Endothelial cell of umbilical vein (primary cell): ENCODE data around the gene IFI27L2. TPM values are rescaled to one million over a fixed set of nuclear protein-coding genes. Genes with fewer than 3 reads are reported as not detected.

Source experiments
- BruUV-seq: library from RNA; stranded (reverse); fragments of 400-500 nt; replicated peaks from 2 replicates; lab custom pipeline; 2021; lab: Mats Ljungman, UMichigan
- CTCF ChIA-PET: fragments of 300-600, 350-600 bp; sonication (Branson Sonifier 250); formaldehyde crosslinking; loops from one replicate; lab custom pipeline; 2021; ENCODE audit warnings: antibody characterized with exemption, inconsistent platforms; lab: Charles Lee
- POLR2A ChIA-PET: fragments of 300-600, 350-600 bp; sonication (Branson Sonifier 250); formaldehyde crosslinking; loops from one replicate; lab custom pipeline; 2021; ENCODE audit warnings: antibody characterized with exemption, inconsistent platforms; lab: Charles Lee
- DNase-seq: peaks from one replicate; pipeline ENCODE4 v3.0.0-alpha.2; 2011; ENCODE audit warnings: low read depth, low spot score
- FAIRE-seq: peaks from 2 replicates; lab custom pipeline; 2011; peaks lifted over from hg19 to GRCh38; lab: Jason Lieb, UNC
- H2AFZ ChIP-seq: 2 replicates; pipeline ENCODE4 v1.6.0; 2012; ENCODE audit warnings: low read depth, low read length, control low read depth, inconsistent platforms
- H3K27ac ChIP-seq: 2 replicates; pipeline ENCODE4 v1.5.1; 2011; ENCODE audit warnings: low read depth, mild to moderate bottlenecking, control low read depth, low read length, moderate library complexity; ENCODE audit not compliant: insufficient read depth
- H3K27me3 ChIP-seq, 2 experiments: 2 replicates each; pipeline versions ENCODE4 v1.6.0 to v1.6.1; 2011; ENCODE audit warnings: low read length in 2 of 2, mixed read lengths in 1 of 2; ENCODE audit not compliant: control insufficient read depth in 2 of 2, insufficient read depth in 2 of 2
- H3K36me3 ChIP-seq, 2 experiments: 2 replicates in 1 of 2; 3 replicates in 1 of 2; pipeline ENCODE4 v1.5.1; 2011; ENCODE audit warnings: low read length in 2 of 2, mild to moderate bottlenecking in 1 of 2, moderate library complexity in 1 of 2; ENCODE audit not compliant: control insufficient read depth in 2 of 2, insufficient read depth in 2 of 2; ENCODE audit errors: extremely low read depth in 1 of 2
- H3K4me1 ChIP-seq: 3 replicates; pipeline ENCODE4 v1.5.1; 2011; ENCODE audit warnings: mild to moderate bottlenecking, low read length; ENCODE audit not compliant: control insufficient read depth, insufficient read depth; ENCODE audit errors: extremely low read depth
- H3K4me2 ChIP-seq: 2 replicates; pipeline ENCODE4 v1.6.1; 2011; ENCODE audit warnings: low read length, control low read depth, mixed read lengths; ENCODE audit not compliant: insufficient read depth
- H3K4me3 ChIP-seq, 3 experiments: fragments of 200-600 bp in 1 of 3; sonication (generic), shearing (Covaris generic) in 1 of 3; replicated peaks in 1 of 3; 2 replicates each; pipeline ENCODE4 v1.5.1; 2011 to 2016; ENCODE audit warnings: control low read depth in 3 of 3, low read length in 3 of 3, mild to moderate bottlenecking in 2 of 3, inconsistent platforms in 1 of 3, low read depth in 1 of 3, moderate library complexity in 1 of 3; ENCODE audit not compliant: insufficient read depth in 1 of 3
- H3K79me2 ChIP-seq: 2 replicates; pipeline ENCODE4 v1.6.0; 2012; ENCODE audit warnings: low read length, inconsistent platforms; ENCODE audit not compliant: control insufficient read depth, insufficient read depth
- H3K9ac ChIP-seq: replicated peaks from 2 replicates; pipeline ENCODE3; 2011; ENCODE audit warnings: low read length, control low read depth; ENCODE audit not compliant: insufficient read depth; ENCODE audit errors: extremely low read depth
- H3K9me1 ChIP-seq: replicated peaks from 3 replicates; pipeline ENCODE4 v1.6.0; 2011; ENCODE audit warnings: mild to moderate bottlenecking, low read length; ENCODE audit not compliant: control insufficient read depth, insufficient read depth; ENCODE audit errors: extremely low read depth
- H3K9me3 ChIP-seq: replicated peaks from 2 replicates; pipeline ENCODE4 v1.5.1; 2012; ENCODE audit warnings: low read length, inconsistent platforms; ENCODE audit not compliant: control insufficient read depth, insufficient read depth
- H4K20me1 ChIP-seq: replicated peaks from 2 replicates; pipeline ENCODE3; 2011; ENCODE audit warnings: mild to moderate bottlenecking, low read length; ENCODE audit not compliant: control insufficient read depth, insufficient read depth; ENCODE audit errors: extremely low read depth
- EZH2 ChIP-seq: IDR thresholded peaks from 2 replicates; pipeline ENCODE4 v1.6.1; 2012; ENCODE audit warnings: borderline replicate concordance, low read depth, mild to moderate bottlenecking, moderate library complexity, low read length, inconsistent platforms; ENCODE audit not compliant: severe bottlenecking
- FOS ChIP-seq: IDR thresholded peaks from 2 replicates; pipeline ENCODE4 v1.6.1; 2011; ENCODE audit warnings: mild to moderate bottlenecking, low read length, moderate library complexity, borderline replicate concordance; ENCODE audit not compliant: insufficient read depth
- GATA2 ChIP-seq: IDR thresholded peaks from 2 replicates; pipeline ENCODE4 v1.7.0; 2011; ENCODE audit warnings: low read depth, mild to moderate bottlenecking, moderate library complexity, mixed read lengths, low read length; ENCODE audit not compliant: insufficient read length, insufficient read depth
- JUN ChIP-seq: IDR thresholded peaks from 2 replicates; pipeline ENCODE4 v1.6.1; 2011; ENCODE audit warnings: borderline replicate concordance, low read depth; ENCODE audit not compliant: insufficient read length, insufficient read depth
- MYC ChIP-seq: IDR thresholded peaks from one replicate; pipeline ENCODE4 v1.6.1; 2011; ENCODE audit warnings: mild to moderate bottlenecking, low read depth, low read length
- POLR2A ChIP-seq: IDR thresholded peaks from 2 replicates; pipeline ENCODE4 v1.6.1; 2012; ENCODE audit warnings: low read depth, mild to moderate bottlenecking, control low read depth, low read length
- POLR2AphosphoS5 ChIP-seq: IDR thresholded peaks from 2 replicates; pipeline ENCODE4 v1.6.1; 2012; ENCODE audit warnings: low read depth, mild to moderate bottlenecking, control low read depth, low read length, moderate library complexity; ENCODE audit not compliant: insufficient read depth
- dilution Hi-C: fragments of 300-500 bp; cut with MboI; formaldehyde crosslinking; loops from one replicate; pipeline ENCODE4 v1.15.0; 2019; ENCODE audit warnings: low sequenced_read_pairs; ENCODE audit not compliant: extremely low pct_ligation_motif_present
- intact Hi-C: fragments of 100-400 bp; cut with micrococcal nuclease; formaldehyde crosslinking; loops from one replicate; pipeline ENCODE4 v1.10.0; 2022
- polyA plus RNA-seq, 4 experiments: library from polyadenylated mRNA; depleted of rRNA in 3 of 4; stranded (reverse) in 3 of 4; unstranded in 1 of 4; fragments of >200 nt; gene quantifications; 2 replicates each; pipeline versions ENCODE4 v1.2.1 to v1.2.3, GENCODE V29; 2011 to 2012; ENCODE audit warnings: missing spikeins in 1 of 4
- total RNA-seq: library from RNA; stranded (reverse); gene quantifications from 2 replicates; pipeline ENCODE4 v1.2.3, GENCODE V29; 2021
- TF ChIP-seq, protein P1 (sequence below), 2 donors: IDR thresholded peaks; 1 replicate in 1 of 2; 2 replicates in 1 of 2; pipeline ENCODE4 v1.5.1; 2011; ENCODE audit warnings: low read length in 2 of 2, mild to moderate bottlenecking in 2 of 2, moderate library complexity in 2 of 2, control low read depth in 1 of 2, inconsistent platforms in 1 of 2, low read depth in 1 of 2; ENCODE audit not compliant: insufficient read depth in 1 of 2; ENCODE audit errors: extremely low read depth in 1 of 2
- TF ChIP-seq, protein P2 (sequence below): IDR thresholded peaks from 2 replicates; pipeline ENCODE4 v1.6.1; 2011; ENCODE audit not compliant: insufficient read depth, insufficient read length

The IFI27L2 gene
- total and polyA plus RNA-seq, 2 donors (not counting 3 experiments of a cell fraction or from before 2014, with no cell fraction given), result 28.7 to 82.9 TPM

DNA sequence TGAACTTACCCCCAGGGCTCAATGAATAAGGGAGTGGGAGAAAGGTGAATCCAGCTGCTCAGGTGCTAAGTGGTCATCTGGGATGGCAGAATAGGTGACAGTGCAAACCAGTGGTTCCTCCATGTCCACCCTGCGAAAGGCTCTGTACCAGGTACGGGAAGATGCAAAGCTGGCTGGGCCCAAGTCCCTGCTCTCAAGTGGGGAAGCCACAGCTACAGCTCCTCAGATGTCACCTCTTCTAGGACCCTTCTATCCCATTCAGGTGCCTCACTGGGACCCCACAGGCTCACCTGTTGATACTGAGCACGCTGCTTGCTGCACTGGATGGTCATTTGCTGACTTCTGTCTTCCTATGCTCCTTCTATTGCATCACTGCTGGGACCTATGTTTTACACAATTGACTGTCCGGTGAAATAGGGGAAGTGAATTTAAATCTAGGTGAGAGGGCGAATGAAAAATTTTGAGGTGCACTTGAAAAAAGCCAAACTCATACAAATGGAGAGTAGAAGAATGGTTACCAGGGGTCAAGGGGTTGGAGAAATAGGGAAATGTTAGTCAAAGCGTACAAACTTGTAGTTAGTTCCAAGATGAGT, 24.4 kb upstream of the IFI27L2 start:
- Histone ChIP-seq H3K4me1 (no peaks in the 10 kb centered on the region), H3K36me3 (no peaks in the 10 kb centered on the region), H3K9ac (no peak overlapping the region), H3K9me3 (no peaks in the 10 kb centered on the region), H3K4me3 (no peak overlapping the region), H3K27me3 (no peaks in the 10 kb centered on the region), H3K4me2 (no peak overlapping the region), H3K27ac (no peak overlapping the region), H2AFZ (no peak overlapping the region), H3K9me1 (no peaks in the 10 kb centered on the region), H3K79me2 (no peaks in the 10 kb centered on the region), H4K20me1 (no peaks in the 10 kb centered on the region)
- TF ChIP-seq, protein P1, sequence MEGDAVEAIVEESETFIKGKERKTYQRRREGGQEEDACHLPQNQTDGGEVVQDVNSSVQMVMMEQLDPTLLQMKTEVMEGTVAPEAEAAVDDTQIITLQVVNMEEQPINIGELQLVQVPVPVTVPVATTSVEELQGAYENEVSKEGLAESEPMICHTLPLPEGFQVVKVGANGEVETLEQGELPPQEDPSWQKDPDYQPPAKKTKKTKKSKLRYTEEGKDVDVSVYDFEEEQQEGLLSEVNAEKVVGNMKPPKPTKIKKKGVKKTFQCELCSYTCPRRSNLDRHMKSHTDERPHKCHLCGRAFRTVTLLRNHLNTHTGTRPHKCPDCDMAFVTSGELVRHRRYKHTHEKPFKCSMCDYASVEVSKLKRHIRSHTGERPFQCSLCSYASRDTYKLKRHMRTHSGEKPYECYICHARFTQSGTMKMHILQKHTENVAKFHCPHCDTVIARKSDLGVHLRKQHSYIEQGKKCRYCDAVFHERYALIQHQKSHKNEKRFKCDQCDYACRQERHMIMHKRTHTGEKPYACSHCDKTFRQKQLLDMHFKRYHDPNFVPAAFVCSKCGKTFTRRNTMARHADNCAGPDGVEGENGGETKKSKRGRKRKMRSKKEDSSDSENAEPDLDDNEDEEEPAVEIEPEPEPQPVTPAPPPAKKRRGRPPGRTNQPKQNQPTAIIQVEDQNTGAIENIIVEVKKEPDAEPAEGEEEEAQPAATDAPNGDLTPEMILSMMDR (IDR thresholded peaks at IDR 0.05; ENCODE audit: extremely low read depth in 1 of 2, insufficient read depth in 1 of 2, low read depth in 1 of 2, low read length in 2 of 2), result no peak
- TF ChIP-seq POLR2AphosphoS5 (no peak), EZH2 (no peak), GATA2 (no peak), FOS (no peak), POLR2A (no peak), JUN (no peak), MYC (no peak)
- TF ChIP-seq, protein P2, sequence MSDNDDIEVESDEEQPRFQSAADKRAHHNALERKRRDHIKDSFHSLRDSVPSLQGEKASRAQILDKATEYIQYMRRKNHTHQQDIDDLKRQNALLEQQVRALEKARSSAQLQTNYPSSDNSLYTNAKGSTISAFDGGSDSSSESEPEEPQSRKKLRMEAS, result no peak
- ChIA-PET CTCF (interaction anchor here (0.6 to 1.1 kb wide), 2 partner anchors 17 to 23 kb away, joined by 3 to 5 read pairs; no protein-coding TSS in a partner anchor), POLR2A (no interaction called here)
- dilution Hi-C loops, result no loop called here
- FAIRE-seq (no peak), DNase-seq (no peak)
- intact Hi-C loops, result no loop called here
- BruUV-seq, result no TSS peak
